GM18505 (cell line): ENCODE results near the gene PLPPR5.
"Not testable (repeated sequence)": the region's sequence is repeated elsewhere in the genome, so short reads cannot be mapped to it uniquely, and the experiment has no call there.

ENCODE experiments used
- ATAC-seq: cut with Tn5 transposase; IDR thresholded peaks from one replicate; pipeline ENCODE4 v1.9.1; 2021; ENCODE audit not compliant: unreplicated experiment
- POLR2A ChIP-seq: IDR thresholded peaks from 4 replicates; pipeline ENCODE4 v1.6.1; 2011; ENCODE audit warnings: borderline replicate concordance; ENCODE audit not compliant: insufficient read depth, insufficient read length; ENCODE audit errors: extremely low read depth

The PLPPR5 gene

DNA sequence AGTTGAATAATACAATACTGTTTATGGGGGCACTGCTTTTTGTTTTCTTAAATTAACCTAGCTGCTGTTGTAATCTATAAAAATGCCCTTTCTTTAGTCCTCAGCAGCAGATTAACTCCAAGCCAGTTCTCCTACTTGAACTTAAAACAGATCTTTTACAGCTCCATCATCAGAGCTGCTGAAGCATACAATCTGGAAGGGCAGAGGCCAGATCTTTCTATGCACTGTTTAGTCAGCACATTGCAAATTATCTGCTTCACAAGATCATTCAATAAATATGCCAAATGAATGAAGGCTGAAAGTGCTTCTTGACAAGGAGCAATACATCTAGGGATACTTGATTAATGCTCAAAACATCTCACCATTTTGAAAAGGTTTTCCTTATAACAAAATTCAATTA lies 115.8 kb downstream of the PLPPR5 start:
- ATAC-seq = no peak
- no peak for TF ChIP-seq POLR2A

DNA sequence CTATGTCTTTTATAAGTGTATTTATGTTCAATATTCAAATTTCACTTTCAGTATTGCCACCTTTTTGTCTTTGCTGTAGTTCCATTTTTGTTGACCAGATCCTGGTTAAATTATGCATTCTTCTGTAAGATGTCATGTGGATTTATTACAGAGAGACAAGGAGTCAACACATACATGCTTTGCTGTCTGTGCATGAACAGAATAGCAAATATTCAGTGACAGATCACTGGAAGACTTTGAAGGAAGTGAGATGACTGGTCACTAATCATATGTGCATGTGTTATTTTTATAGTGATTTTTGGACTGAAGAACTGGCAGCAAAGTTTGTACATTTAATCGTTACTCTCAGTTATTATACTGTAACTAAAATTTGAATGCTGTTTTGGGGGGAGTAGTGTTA lies 117.2 kb downstream of the PLPPR5 start:
- TF ChIP-seq POLR2A = no peak
- no peak for ATAC-seq

DNA sequence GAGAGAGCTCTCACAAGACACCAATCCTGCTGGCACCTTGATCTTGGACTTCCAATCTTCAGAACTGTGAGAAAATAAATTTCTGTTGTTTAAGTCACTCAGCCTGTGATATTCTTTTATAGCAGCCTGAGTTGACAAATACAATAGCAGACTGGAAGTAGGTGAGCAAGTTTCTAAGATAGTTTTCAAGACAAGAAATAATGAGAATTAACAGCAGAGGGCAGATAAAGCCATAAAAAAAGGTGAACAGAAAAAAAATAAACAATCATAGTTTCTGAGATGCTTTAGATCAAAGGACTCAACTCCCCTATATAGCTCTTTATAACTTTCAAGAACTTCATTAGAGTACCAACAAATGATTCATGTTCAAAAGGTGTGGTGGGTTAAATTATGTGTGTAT lies 119.8 kb downstream of the PLPPR5 start:
- no peak for TF ChIP-seq POLR2A
- ATAC-seq = no peak

DNA sequence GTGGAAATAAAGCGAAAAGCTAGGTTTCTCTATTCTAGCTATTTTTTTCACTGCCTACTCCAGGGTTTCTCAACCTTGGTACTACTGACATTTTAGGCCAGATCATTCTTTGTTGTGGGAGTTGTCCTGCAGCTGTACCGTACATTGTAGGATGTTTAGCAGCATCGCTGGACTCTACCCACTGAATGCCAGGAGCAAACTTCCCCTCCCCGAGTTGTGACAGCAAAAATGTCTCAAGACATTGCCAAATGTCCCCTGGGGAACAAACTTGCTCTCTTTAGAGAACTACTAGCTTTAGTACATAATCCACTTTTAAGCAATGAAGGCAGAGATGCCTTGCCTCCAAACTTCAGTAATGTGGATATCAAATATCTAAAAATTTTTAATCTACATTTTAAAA lies 122.8 kb downstream of the PLPPR5 start:
- no peak for ATAC-seq
- TF ChIP-seq POLR2A = no peak

GRCh38 chr1:98881234-98881633 lies 123.4 kb downstream of the PLPPR5 start:
- ATAC-seq = not testable (repeated sequence)

- no peak for ATAC-seq
- TF ChIP-seq POLR2A = no peak
Measured at GRCh38 chr1:98874828-98875227, 129.8 kb downstream of the PLPPR5 start.

GRCh38 chr1:98870959-98871903 lies 133.4 kb downstream of the PLPPR5 start:
- no peak for TF ChIP-seq POLR2A
- ATAC-seq = peak; percentile 99

DNA sequence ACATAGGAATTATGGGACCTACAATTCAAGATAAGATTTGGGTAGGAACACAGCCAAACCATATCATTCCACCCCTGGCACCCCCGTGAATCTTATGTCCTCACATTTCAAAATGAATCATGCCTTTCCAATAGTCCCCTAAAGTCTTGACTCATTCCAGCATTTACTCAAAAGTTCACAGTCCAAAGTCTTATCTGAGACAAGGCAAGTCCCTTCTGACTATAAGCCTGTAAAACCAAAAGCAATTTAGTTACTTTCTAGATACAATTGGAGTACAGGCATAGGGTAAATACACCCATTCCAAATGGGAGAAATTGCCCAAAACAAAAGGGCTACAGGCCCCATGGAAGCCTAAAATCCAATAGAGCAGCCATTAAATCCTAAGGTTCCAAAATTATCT lies 138.9 kb downstream of the PLPPR5 start:
- TF ChIP-seq POLR2A = no peak
- ATAC-seq = no peak

GRCh38 chr1:98860329-98860728 lies 144.3 kb downstream of the PLPPR5 start:
- no peak for ATAC-seq
- no peak for TF ChIP-seq POLR2A

- no peak for ATAC-seq
- no peak for TF ChIP-seq POLR2A
Measured at GRCh38 chr1:98854137-98854536, 150.5 kb downstream of the PLPPR5 start.

DNA sequence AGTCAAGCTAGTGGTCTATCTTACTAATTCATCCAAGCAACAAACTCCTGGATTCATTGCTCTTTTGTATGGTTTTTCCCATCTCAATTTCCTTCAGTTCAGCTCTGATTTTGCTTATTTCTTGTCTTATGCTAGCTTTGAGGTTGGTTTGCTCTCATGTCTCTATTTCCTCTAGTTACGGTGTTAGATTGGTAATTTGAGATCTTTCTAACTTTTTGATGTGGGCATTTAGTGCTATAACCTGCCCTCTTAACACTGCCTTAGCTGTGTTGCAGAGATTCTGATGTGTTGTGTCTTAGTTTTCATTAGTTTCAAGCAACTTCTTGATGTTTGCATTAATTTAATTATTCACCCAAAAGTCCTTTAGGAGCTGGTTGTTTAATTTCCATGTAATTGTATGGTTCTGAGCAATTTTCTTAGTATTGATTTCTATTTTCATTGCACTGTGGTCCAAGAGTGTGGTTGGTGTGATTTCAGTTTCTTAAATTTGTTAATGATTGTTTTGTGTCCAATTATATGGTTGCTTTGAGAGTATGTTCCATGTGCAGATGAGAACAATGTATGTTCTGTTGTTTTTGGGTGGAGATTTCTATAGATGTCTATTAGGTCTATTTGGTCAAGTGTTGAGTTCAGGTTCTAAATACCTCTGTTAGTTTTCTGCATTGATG lies 154.6 kb downstream of the PLPPR5 start:
- no peak for TF ChIP-seq POLR2A
- ATAC-seq = no peak

- no peak for TF ChIP-seq POLR2A
- no peak for ATAC-seq
Measured at GRCh38 chr1:98842241-98842640, 162.4 kb downstream of the PLPPR5 start.
